Nephron (organoid): ENCODE results near the gene GPX5.

Experiments
- H3K27ac Mint-ChIP-seq, 3 experiments: 2 replicates each; pipeline ENCODE4 v1.8.0; 2020; ENCODE audit warnings: mixed read lengths in 3 of 3, mild to moderate bottlenecking in 2 of 3, moderate library complexity in 1 of 3
- H3K27me3 Mint-ChIP-seq: 2 replicates; pipeline ENCODE4 v1.8.0; 2021; ENCODE audit warnings: low read depth, mild to moderate bottlenecking, moderate library complexity, mixed read lengths
- H3K36me3 Mint-ChIP-seq: 2 replicates; pipeline ENCODE4 v1.8.0; 2020; ENCODE audit warnings: low read depth, mixed read lengths
- H3K4me1 Mint-ChIP-seq: 2 replicates; pipeline ENCODE4 v1.8.0; 2020; ENCODE audit warnings: mixed read lengths
- H3K4me3 Mint-ChIP-seq, 3 experiments: 2 replicates each; pipeline ENCODE4 v1.8.0; 2020; ENCODE audit warnings: mild to moderate bottlenecking in 3 of 3, mixed read lengths in 3 of 3, moderate library complexity in 2 of 3
- H3K9me3 Mint-ChIP-seq: 2 replicates; pipeline ENCODE4 v1.8.0; 2020; ENCODE audit warnings: mixed read lengths
- TF ChIP-seq, protein P1 (sequence below), 3 experiments: fragments of 200-600 bp; sonication (generic); IDR thresholded peaks; one replicate each; pipeline ENCODE4 v1.5.0; 2021; ENCODE audit warnings: antibody characterized with exemption in 3 of 3; ENCODE audit not compliant: unreplicated experiment in 3 of 3

GPX5 gene

DNA sequence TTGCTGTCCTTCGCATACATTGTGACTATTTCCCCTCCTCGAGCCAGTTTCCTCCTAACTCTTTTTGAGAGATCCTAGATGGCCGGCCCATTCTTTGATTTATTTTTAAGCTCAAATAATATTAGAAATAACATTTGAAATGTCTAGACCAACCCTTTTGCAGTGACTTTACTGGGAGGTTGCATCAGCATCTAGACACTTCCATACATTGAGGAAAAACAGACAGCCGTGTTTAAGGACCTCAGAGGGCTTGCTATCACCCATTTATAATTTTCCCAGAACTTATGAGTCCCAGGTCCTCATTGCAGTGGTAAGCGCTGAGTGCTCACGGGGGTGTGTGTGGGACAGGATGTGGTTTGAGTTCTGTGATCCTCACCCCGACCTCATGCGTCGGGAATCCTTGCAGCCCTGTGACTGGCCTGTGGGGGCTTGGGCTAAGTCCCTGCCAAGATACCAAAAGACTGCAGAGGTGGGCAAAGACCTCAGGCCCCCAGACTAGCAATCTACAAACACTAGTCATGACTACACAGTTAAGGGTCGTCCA, at the start of gene GPX5:
Gene GPX5 (plus strand): TSS at position 386 of the 544 bp plus-strand sequence. CDS start 133 bp downstream, at position 519.
- Mint-ChIP-seq H3K36me3 (no peaks in the 10 kb centered on the region), H3K9me3 (no peaks in the 10 kb centered on the region), H3K27ac (peak within 1 kb of the TSS in 1 of 3 experiments; percentile 37), H3K27me3 (peaks cover 19% of the 10 kb centered on the region), H3K4me3 (no peak within 1 kb of the TSS), H3K4me1 (peaks cover 15% of the 10 kb centered on the region)
- TF ChIP-seq, protein P1, sequence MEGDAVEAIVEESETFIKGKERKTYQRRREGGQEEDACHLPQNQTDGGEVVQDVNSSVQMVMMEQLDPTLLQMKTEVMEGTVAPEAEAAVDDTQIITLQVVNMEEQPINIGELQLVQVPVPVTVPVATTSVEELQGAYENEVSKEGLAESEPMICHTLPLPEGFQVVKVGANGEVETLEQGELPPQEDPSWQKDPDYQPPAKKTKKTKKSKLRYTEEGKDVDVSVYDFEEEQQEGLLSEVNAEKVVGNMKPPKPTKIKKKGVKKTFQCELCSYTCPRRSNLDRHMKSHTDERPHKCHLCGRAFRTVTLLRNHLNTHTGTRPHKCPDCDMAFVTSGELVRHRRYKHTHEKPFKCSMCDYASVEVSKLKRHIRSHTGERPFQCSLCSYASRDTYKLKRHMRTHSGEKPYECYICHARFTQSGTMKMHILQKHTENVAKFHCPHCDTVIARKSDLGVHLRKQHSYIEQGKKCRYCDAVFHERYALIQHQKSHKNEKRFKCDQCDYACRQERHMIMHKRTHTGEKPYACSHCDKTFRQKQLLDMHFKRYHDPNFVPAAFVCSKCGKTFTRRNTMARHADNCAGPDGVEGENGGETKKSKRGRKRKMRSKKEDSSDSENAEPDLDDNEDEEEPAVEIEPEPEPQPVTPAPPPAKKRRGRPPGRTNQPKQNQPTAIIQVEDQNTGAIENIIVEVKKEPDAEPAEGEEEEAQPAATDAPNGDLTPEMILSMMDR (IDR thresholded peaks at IDR 0.05; ENCODE audit: unreplicated experiment in 3 of 3) = no peak

GRCh38 chr6:28478518-28478917, 47.2 kb upstream of the GPX5 start:
- Mint-ChIP-seq H3K27me3 (peaks cover 10% of the 10 kb centered on the region), H3K9me3 (no peaks in the 10 kb centered on the region), H3K4me1 (peaks cover 8% of the 10 kb centered on the region), H3K36me3 (no peaks in the 10 kb centered on the region), H3K4me3 (no peak overlapping the region), H3K27ac (no peak overlapping the region)
- TF ChIP-seq, protein P1 (IDR thresholded peaks at IDR 0.05; ENCODE audit: unreplicated experiment in 3 of 3) = no peak

GRCh38 chr6:28480253-28480932, 45.3 kb upstream of the GPX5 start:
- TF ChIP-seq, protein P1 (IDR thresholded peaks at IDR 0.05; ENCODE audit: unreplicated experiment in 3 of 3) = no peak
- Mint-ChIP-seq H3K9me3 (no peaks in the 10 kb centered on the region), H3K27me3 (peaks cover 5% of the 10 kb centered on the region), H3K27ac (no peak overlapping the region), H3K4me3 (no peak overlapping the region), H3K4me1 (no peaks in the 10 kb centered on the region), H3K36me3 (no peaks in the 10 kb centered on the region)

- Mint-ChIP-seq H3K27me3 (peaks cover 13% of the 10 kb centered on the region), H3K9me3 (no peaks in the 10 kb centered on the region), H3K4me3 (no peak overlapping the region), H3K4me1 (peaks cover 9% of the 10 kb centered on the region), H3K27ac (no peak overlapping the region), H3K36me3 (no peaks in the 10 kb centered on the region)
- TF ChIP-seq, protein P1 (IDR thresholded peaks at IDR 0.05; ENCODE audit: unreplicated experiment in 3 of 3) = no peak
Measured at GRCh38 chr6:28485482-28485881, 40.2 kb upstream of the GPX5 start.

DNA sequence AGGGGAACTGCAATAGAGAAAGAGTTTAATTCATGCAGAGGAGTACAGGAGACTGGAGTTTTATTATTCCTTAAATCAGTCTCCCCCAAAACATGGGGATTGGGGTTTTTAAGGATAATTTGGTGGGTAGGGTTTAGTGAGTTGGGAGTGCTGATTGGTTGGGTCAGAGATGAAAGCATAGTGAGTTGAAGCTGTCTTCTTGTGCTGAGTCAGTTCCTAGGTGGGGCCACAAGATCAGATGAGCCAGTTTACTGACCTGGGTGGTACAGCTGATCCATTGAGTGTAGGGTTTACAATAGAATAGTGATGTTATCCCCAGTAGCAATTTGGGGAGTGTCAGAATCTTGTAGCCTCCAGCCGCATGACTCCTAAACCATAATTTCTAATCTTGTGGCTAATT, 39.1 kb upstream of the GPX5 start:
- Mint-ChIP-seq H3K27ac (no peak overlapping the region), H3K4me3 (peak overlapping the region in 2 of 3 experiments; percentile 23 to 40), H3K4me1 (peaks cover 14% of the 10 kb centered on the region), H3K36me3 (no peaks in the 10 kb centered on the region), H3K27me3 (peaks cover 17% of the 10 kb centered on the region), H3K9me3 (no peaks in the 10 kb centered on the region)
- TF ChIP-seq, protein P1 (IDR thresholded peaks at IDR 0.05; ENCODE audit: unreplicated experiment in 3 of 3) = no peak
